Activated T-cell treated with anti-CD3 and anti-CD28 coated beads, Interleukin-2, amount 50 U/mL, for 1 hour (primary cell): ENCODE measurements around the gene PGAM1.
A peak's percentile ranks its signal among the peaks of the same experiment; 100 is the strongest.
"Not testable (repeated sequence)": the region's sequence is repeated elsewhere in the genome, so short reads cannot be mapped to it uniquely, and the experiment has no call there.

Experiments used
- DNase-seq: peaks from one replicate; pipeline ENCODE4 v3.0.0-alpha.2; 2020

PGAM1 gene

DNA sequence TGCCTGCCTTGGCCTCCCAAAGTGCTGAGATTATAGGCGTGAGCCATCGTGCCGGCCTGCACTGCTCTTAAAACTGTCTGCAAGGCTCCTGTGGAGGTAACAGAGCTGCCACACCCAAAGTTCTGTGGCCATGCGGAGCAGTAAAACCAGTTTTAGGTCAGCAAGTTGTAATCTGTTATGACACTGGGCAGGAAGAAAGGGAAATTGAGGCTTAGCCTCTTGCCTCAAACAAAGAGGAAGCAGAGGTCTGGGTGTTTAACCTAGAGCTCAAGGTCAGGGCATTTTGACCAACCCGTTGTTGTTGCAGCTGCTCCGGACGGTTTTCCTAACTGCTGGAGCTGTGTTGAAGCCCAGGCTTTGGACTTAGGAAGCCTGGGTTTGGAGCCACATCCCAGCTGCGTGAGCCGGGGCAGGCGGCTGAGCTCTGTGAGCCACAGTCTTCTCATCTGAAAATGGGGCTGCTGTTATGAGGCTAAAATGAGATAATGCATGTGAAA lies 17.4 kb upstream of the PGAM1 start:
- DNase-seq: no peak

DNA sequence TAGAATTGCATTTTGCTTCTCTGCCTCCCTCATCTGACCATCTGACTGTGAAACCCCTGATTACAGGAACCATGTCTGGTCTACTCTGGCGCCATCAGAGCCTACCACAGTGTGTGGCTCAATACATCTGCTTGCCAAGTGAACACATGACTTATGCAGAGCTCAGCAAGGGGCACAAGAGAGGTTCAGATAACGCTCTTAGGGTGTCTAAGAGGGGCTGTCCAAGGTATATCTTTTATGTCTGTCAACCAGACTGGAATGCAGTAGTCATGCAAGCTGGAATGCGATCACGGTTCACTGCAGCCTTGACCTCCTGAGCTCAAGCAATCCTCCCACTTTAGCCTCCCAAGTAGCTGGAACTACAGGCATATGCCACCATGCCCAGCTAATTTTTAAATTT lies 14.6 kb upstream of the PGAM1 start:
- no peak for DNase-seq

DNA sequence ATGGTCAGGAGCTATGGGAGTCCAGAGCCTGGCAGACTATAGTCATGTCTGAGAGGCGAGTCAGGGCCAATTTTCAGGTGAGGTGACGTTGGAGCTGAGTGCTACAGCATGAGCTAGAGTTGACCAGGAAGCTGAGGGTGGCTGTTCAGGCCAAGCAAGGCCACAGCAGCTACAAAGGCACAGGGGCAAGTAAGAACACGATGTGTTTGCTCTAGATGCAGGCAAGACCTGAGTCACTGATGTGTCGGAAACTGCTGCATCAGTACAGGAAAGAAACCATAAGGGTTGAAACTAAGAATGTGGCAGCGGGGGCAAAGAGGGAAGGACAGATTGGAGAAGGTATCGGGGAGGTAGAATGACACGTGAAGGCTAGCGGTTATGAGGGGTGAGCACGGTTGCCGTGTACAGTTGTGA lies 13.1 kb upstream of the PGAM1 start:
- no peak for DNase-seq

DNA sequence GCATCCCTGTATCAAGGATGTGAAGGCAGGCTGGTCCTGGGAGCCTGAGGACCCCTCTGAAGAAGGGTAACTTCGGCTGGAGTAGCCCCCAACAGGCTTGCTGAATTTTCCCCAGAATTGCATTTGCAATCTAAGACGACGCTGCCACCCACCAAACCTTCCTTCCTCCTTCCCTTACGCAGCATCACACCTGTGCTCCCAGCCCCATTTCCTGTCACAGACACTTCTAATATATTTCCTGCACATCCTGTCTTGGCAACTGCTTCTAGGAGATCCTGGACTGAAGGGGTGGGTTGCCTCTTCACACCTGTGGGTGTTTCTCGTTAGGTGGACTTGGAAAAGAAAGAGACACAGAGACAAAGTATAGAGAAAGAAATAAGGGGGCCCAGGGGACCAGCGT lies 9.4 kb upstream of the PGAM1 start:
- no peak for DNase-seq

DNA sequence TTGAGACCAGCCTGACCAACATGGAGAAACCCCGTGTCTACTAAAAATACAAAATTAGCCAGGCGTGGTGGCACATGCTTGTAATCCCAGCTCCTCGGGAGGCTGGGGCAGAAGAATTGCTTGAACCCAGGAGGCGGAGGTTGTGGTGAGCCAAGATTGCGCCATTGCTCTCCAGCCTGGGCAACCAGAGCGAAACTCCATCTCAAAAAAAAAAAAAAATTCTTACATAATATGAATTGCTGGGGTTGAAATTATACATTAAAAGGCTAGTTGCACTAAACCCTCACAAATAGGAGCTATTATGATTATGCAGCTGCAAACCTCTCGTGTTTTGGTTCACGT lies 2.3 kb upstream of the PGAM1 start:
- DNase-seq: not testable (repeated sequence)

DNA sequence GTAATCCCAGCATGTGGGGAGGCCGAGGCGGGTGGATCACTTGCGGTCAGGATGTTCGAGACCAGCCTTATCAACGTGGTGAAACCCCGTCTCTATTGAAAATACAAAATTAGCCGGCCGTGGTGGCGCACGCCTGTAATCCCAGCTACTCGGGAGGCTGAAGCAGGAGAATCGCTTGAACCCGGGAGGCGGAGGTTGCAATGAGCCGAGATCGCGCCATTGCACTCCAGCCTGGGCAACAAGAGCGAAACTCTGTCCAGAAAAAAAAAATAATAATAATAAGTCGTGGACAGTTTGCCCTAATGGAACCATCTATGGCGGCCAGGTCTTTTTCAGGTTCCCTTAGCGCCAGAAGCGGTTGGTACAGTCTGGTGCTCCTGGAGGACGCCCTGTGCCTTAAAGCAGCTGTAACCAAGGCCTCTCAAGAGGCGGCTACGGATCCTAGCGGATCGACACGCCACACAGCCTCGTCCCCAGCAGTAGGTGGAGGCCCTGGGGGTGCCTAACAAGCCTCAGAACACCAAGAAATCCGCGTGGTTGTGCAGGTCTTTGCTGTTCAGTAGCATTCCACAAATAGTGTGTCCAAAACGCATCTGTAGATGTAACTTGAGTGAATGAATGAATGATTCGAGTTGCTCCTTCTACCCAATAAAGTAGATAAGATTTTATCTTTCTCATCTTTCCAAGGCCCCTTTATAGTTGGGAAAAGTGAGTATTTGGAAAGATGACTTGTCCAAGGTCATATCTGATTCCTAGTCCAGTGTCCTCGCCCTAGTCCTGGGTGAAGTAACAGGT lies 982 bp downstream of the PGAM1 start:
- DNase-seq: no peak

DNA sequence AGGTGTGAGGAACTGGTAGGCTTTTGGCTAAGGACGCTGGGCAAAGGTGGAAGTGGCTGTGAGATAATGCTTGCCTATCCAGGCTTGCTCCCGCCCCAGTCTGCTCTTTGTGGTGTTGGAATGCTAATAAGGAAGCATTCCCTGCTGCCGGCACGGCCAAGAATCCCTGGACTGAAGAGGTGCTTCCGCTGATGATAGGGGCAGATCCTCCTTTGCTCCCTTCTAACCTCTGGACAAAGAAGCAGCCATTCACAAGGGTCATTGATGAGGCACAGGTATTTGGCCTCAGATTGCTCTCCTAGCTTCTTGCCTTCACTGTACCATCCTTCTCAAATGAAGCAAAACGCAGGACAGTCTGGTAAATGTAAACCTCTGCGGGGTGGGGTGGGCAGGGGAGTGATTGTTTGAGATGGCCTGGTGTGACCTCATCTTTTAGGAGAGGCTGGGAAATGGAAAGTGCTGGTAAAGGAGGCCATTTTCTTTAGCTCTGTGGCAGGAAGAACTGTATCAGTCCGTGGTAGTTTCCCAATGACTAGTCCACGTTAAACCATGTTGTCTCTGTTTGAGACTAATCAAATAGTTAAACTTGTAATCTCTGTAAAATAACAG lies 1.7 kb downstream of the PGAM1 start:
- no peak for DNase-seq

DNA sequence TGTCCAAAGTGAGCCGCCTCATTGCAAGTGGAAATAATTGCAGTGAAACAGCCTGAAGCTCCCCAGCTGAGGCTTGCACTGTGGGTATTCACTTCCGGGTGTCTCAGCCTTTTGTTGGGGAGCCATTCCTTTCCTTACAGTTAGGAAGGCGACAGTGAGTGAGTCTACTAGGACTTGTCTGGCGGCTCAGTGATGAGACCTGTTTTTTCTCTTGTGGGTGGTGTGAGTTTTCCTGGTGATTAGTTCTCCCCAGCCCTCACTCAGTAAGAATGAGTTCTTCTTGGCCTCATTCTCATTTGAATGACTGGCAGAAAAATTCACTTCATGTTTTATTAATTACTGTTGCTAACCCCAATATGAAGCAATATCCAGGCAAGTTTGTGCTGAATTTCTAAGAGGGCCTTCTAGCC lies 2.6 kb downstream of the PGAM1 start:
- peak; percentile 45 for DNase-seq

DNA sequence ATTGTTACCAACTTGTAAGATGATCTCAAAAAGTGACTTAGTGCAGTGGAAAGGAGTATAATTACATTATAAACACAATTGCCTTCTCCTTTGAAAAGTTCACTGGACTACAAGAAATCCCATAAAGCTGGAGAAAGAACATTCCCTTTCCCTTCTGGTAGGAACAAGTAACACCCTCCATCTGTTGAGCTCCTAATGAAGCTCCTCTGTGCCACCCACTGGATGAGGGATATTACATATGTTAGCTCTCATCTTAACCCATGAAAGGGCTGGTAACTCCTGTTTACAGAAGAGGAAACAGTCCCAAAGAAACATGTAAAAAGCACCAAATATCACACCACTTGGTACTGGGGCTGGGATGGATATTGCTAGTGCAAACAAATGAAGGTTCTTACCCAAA lies 8.1 kb downstream of the PGAM1 start:
- DNase-seq: no peak

DNA sequence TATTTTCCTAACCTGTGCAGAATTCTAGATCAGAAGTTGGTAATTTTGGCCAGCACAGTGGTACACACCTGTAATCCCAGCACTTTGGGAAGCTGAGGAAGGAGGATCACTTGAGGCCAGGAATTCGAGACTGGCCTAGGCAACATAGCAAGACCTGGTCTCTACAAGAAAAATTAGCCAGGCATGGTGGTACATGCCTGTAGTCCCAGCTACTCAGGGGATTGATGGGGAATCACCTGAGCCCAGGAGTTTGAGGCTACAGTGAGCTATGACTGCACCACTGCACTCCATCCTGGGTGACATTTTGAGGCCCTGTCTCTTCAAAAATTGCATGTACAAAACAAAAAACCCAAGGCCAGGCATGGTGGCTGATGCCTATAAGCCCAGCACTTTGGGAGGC lies 8.6 kb downstream of the PGAM1 start:
- no peak for DNase-seq

DNA sequence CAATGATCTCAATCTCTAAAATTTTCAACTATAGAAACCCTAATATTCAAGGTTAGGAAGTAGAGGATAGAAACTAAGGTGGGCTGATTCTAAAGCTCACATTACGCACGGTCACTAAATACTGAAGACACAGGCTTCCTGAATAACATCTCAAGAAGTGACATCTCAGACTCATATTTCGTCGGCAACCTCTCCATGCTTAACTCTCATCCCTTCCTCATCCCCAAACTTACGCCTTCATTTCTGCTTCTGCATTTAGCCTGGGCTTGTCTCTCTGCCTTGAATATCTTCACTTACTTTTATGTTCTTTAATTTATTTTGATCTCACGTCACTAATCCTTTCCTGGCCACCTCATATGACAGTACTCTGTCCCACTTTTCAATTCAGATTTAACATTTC lies 9.2 kb downstream of the PGAM1 start:
- no peak for DNase-seq

DNA sequence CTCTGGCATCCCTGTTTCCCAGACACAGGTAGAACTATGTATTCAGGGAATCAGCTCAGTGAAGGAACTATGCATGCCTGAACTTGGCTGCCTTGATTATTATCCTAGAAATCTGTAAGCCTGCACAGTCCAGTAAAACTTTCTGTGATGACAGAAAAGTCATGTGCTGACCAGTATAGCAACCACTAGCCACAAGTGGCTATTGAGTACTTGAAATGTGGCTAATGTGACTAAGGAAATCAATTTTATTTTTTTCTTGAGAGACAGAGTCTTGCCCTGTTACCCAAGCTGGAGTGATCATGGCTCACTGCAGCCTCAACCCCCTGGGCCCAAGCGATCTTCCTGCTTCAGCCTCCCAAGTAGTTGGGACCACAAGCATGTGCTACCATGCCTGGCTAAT lies 16.3 kb downstream of the PGAM1 start:
- no peak for DNase-seq

DNA sequence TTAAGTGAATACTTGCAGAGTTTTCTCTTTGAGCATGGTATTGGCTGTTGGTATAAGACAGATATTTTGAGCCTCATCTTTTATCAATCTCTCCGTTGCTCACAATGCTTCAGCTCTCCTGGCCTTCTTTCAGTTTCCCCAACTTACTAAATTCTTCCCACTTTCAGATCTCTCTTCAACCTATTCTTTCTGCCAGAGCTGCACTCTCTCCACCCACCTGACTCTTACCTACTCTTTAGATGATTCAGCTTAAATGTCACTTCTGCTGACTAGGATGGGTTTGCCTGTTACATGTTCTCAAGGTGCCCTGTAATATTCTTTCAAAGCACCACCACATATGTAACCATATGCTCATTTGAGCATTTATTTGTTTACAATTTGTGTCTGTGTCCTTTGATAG lies 18.2 kb downstream of the PGAM1 start:
- no peak for DNase-seq

DNA sequence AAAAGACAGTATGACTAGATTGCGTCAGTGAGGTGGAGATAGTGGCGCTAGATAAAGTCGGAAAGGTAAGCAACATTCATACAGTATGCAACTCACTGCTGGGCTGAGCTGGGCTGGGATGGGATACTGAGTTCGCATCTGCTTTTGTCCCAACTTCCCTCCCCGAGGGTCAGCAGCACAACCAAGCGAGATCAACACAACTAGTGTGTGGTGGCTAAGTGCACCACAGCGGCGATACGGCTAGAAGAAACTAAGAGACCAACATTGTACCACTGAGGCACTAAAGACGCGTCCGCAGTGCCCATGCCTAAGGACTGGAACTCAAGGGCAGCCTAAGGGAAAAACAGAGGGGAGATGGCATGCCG lies 19.3 kb downstream of the PGAM1 start:
- DNase-seq: no peak

DNA sequence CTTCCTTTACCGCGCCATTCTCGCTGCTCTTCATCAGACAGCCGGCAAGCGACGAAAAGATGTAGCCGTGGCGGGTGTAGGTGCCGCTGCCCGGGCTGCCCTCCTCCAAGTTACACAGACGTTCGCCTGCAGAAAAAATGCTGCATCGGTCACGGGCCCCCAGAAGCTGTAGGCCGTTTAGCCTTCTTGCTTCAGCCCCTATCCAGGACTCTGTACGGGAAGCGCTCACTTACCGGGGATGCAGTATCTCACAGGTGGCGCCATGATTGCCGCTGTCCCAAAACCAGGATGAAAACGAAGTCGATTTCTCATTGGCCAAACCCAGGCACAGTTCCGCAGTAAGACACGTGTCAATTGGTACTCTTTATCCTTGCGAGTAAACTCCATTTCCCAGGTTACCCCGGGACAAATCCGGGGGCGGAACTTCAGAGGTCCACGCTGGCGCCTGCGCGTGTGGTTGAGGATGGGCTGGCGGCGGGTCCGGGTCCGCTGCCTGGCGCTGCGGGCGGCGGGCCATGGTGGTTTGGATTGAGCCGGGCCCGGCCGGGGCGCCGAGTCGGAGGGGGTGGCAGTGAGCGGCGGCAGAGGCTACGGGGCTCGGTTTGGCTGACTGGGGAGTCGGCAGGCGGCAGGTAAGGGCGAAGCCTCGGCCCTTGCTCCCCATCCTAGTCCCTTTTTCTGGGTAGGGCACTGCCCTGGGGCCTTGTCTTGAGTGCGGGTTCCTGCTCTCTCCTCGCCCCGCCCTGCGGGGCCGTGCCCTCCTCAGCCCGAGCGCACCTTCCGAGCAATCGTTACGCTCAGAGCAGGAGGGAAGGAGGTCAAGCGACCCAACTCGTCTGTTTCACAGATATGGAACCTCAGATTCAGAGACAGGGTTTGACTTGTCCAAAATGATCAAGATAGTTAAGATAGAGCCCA lies 20.0 kb downstream of the PGAM1 start, which contains the start of the genes EXOSC1 and ZDHHC16:
TSS of gene EXOSC1 (minus strand) at position 285 of the 918 bp plus-strand sequence. CDS start at position 264, 21 bp downstream.
TSS of gene ZDHHC16 (plus strand) at position 454 of the 918 bp plus-strand sequence. CDS start 5,501 bp downstream, outside the sequence.
- peak; percentile 85 for DNase-seq

DNA sequence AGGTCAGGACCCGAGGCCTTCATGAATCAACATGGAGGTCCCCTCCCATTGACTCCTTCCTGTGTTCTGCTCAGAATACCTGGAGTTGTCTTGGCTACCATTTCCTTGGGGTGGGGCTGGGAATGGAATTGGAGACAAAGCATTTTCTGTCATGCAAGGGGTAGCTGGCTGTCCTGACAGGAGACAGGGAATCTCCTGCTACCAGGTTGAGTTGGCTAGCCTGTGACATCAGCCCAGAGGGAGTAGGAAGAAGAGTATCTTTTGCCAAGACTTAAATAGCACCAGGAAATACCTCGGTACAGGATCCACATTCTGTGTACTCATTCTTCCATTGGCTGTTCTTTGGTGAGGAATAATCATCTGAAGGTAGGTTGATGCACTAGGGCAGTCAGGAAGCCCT lies 24.8 kb downstream of the PGAM1 start:
- no peak for DNase-seq

DNA sequence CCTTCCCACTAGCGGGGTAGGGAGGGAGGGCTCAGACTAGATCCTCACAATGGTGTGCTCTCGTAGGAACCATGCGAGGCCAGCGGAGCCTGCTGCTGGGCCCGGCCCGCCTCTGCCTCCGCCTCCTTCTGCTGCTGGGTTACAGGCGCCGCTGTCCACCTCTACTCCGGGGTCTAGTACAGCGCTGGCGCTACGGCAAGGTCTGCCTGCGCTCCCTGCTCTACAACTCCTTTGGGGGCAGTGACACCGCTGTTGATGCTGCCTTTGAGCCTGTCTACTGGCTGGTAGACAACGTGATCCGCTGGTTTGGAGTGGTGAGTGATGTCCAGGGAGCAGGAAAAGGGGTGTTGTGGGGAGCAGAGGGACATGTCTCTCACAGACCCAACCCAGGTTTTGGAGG lies 25.6 kb downstream of the PGAM1 start:
- no peak for DNase-seq

DNA sequence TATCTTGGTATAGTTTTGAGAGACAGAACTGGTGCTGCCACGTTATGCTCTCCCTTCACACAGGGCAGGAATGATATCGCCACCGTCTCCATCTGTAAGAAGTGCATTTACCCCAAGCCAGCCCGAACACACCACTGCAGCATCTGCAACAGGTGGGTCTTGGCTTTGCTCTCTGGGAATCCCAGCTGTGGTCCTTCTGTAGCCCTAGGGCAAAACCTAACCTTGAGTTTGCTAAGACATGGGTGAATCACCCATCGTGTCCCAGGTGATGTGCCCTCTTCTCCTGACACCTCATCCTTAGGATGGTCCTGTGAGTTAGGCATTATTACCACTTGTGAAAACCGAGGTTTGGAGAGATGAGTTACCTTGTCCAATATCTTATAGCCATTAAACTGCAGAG lies 26.4 kb downstream of the PGAM1 start:
- DNase-seq: no peak

DNA sequence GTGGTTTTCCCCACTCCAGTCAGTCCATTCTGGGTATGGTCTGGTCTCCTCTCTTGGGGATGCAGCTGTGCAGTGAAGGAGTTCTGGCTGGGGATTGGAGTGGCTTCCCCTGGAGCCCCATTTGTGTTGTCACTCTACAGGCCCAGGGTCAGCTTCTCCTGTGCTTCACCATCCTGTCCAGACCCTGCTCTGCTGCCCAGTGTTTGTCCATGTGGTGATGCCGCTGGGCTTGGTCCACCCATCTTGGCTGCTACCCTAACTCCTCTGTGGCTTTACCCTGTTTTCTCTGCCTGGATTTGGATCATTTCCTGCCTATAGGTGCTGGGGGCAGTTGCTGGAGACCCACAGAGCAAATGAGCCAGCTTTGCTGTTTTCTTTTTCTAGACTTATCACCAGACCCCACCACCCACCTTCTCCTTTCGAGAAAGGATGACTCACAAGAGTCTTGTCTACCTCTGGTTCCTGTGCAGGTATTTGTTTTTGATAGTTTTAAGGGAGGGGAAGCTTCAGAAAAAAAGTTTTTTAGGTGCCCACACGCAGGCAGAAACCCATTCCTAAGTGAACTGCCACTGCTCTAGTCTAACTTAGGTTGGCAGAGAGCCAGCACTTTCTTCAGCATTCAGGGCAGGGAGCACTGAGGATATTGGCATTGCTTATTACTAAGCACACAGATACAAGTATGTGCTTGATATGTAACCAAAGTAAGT lies 28.5 kb downstream of the PGAM1 start:
- DNase-seq: no peak

DNA sequence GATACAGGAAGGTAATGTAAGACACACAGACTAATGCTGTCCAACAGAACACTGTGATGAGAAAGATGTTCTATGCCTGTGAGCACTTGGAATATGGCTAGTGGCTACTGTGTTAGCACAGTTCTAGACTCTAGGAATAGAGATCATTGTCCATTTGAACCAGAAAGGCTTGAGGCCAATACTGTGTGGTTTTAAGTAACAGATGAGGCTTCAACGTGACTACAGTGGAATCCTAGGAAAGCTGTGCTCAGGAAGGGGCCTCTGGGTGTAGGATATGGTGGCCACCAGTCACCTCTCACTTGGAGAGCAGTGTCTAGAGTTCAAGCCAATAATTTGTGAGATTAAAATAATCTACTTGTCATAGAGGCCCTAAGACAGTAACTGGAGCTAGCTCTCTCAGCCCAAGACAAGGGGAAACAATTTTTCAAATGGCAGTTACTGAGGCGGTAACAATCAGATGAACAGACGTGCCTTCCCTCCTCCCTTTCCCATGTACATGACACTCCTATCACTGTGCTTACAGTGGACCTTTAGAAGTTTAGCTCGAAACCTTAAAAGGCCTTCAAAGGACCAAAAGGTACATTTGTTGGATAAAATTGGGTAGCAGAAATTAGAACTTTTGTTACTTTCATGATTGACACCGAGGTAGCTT lies 30.2 kb downstream of the PGAM1 start:
- DNase-seq: no peak

DNA sequence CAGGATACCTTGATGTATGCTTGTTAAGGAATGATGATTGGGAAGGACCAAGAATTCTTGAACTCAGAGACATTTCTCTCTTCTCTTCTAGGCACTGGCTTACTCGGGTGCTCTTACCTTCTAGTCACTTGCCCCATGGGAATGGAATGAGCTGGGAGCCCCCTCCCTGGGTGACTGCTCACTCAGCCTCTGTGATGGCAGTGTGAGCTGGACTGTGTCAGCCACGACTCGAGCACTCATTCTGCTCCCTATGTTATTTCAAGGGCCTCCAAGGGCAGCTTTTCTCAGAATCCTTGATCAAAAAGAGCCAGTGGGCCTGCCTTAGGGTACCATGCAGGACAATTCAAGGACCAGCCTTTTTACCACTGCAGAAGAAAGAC lies 30.7 kb downstream of the PGAM1 start:
- no peak for DNase-seq

DNA sequence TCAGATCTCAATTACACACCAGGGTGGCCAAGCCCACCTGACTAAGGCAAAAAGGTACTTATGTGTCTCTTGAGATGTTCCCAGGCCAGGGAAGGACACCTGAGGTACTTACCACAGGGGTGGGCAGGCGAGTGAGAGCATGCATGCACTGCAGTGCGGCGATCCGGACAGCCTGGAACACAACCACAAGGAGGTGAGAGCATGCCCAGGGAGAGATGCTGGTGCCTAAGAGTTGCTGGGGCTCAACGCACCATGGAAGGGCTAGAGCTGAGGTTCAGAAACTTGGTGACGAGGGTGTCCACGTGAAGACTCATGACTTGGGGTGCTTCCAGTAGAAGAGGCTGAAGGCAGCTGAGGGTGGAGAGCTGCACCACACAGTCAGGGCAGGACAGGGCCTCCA lies 33.1 kb downstream of the PGAM1 start:
- DNase-seq: no peak
